ENCODE data around the gene SCAMP2.

GRCh38 chr15:74799255-74799855 is 73.8 kb downstream of the SCAMP2 start:
- TF ChIP-seq CTCF (IDR thresholded peaks at IDR 0.05) (no peak), POLR2A (IDR thresholded peaks at IDR 0.05) (no peak)
